Stimulated activated CD8-positive, alpha-beta memory T cell treated with anti-CD3 and anti-CD28 coated beads, Interleukin-7, amount 100 ng/mL, for 24 hours (primary cell): ENCODE results near the gene TMEM127.
"Not testable (repeated sequence)": the region's sequence is repeated elsewhere in the genome, so short reads cannot be mapped to it uniquely, and the experiment has no call there.

Source experiments
- DNase-seq: peaks from one replicate; pipeline ENCODE4 v3.0.0-alpha.2; 2020; ENCODE audit warnings: low read depth

TMEM127 gene

GRCh38 chr2:96264086-96264485 lies 1.7 kb downstream of the TMEM127 start:
- no peak for DNase-seq

DNA sequence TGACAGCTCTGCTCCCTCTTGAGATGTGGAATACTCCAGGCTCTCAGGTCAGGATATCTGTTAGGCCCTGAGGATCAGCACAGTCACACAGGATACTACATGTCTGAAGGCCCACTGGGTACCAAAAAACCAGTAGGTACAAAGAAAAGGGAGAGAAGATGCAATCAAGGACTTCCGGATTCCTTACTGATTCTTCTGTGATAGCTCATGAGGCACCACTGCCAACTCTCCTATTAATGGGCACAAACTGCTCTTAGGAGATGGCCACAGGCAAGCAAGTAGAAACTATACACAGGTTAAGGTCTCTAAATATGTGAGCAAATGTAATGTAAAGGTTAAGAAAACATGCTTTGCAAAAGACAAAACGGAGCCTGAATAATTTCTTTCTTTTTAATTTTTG lies 3.5 kb downstream of the TMEM127 start:
- DNase-seq, result no peak

GRCh38 chr2:96261328-96262003 lies 4.3 kb downstream of the TMEM127 start:
- DNase-seq, result no peak

- no peak for DNase-seq
Observed at GRCh38 chr2:96260387-96261260, 5.2 kb downstream of the TMEM127 start.

DNA sequence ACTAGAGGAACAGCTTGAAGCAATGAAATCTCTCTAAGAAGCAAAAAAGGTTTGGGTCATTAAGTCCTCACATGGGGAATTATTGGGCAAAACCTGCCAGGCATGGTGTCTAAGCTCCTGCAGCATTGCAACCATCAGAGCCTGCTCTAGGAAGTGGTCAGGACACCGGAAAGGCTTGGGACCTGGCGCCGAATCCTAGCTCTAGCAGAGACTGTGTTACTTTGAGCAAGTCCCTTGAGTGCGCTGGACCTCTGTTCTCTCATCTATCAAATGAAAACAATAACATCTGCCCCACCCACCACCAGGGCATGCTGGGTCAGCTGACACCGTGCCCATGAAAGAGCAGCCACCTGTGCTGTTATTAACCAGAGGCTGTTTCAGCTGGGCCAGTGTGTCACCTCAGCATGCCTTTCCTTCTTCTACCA lies 6.3 kb downstream of the TMEM127 start:
- DNase-seq, result no peak

DNA sequence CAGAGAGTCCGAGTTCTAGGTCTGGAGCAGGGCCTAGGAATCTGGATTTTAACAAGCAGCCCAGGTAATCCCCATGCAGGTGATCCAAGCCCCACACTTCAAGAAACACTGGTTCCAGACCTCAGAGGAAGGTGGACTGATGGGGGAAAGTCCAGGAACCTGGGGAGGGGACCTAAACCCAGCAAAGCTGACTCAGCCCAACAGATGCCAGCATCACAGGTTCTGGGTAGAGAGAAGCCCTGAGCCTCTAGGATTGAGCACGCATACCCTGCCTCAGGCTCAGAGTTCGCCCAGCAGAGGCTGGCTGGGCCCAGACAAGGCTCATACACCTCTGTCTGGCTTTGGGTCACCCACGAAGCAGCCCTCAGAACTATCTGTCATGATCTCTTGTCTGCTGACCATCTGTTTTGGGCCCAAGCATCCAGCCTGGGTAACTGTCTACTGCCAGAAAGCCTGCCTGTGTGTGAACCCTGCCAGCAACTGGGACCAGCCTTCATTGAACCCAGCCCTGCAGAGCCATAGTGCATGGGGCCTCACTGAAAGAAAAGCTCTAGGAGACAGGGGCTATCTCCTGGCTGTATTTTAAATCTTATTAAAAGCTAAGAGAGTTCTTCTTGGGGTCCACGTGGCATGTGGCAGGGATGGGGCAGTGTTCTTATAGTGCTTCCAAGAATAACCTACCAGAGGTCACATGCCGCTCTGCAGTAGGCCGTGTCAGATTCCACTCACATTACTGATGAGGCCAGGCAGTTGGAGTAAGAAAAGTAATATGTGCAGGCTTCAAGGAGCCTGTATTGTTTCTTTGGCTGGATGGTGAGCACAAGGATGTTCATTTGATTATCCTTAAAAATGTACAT lies 7.4 kb downstream of the TMEM127 start:
- no peak for DNase-seq

DNA sequence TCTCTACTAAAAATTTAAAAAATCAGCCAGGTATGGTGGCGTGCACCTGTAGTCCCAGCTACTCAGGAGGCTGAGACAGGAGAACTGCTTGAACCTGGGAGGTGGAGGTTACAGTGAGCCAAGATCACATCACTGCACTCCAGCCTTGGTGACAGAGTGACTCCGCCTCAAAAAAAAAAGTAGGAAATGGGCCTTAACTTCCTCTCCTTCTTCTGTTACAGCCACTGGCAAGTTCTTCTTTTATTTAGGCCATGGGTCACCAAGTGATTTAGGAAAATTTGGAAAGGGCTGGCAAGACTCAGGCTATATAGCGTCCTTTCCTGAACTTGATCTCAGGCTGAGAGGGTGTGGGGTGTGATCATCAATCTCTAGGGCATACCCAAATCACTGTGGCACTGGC lies 8.1 kb downstream of the TMEM127 start:
- not testable (repeated sequence) for DNase-seq

DNA sequence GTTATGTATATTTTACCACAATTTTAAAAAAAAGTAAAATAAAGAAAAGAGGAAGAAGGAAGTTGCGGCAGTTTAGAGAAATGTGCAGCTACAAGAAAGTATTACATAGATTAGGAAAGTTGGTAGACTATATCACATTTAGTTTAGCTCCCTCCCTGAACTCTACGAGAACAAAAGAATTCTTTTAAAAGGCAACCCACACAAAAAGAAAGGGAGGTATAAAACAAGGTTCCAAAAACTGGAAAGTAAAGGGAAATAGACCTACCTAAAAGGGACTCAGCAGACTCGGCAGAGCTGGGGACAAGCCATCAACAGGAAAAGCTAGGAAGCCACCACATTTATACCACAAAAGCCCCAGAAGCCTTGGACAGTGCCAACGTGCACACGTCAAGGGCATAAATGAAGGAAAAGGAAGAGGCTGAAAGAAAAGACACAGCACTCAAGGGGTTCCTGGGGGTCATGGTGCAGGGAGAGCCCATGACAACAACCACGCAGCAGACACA lies 9.1 kb downstream of the TMEM127 start:
- no peak for DNase-seq

GRCh38 chr2:96254571-96254970 lies 11.2 kb downstream of the TMEM127 start:
- no peak for DNase-seq

- no peak for DNase-seq
Observed at GRCh38 chr2:96253006-96253405, 12.8 kb downstream of the TMEM127 start.

- DNase-seq, result no peak
Observed at GRCh38 chr2:96252526-96252925, 13.3 kb downstream of the TMEM127 start.

DNA sequence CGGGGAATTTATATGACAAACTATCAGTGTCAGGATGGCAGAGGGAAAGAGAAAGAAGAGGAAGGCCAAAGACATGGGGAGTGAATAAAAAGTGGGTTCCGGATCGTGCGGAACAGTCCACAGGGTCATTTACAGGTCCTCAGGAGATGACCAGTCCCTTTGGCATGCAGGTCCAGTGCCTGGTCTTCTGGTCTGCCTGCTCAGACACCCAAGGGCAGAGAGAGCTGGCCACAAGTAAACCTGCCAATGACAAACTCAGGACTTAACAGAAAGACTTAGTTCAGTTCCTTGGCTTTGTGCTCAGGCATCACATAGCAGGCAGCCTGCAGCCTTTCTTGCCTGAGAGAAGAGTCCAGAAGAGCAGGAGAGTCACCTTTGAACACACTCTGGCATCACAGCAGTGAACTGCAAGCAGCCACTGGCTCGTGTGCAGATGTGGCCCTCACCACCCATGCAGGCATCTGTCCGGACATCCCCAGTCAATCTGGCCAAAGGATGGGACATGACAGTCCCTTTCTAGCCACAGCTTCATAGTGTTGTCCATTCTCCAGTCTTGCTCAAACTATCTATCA lies 14.0 kb downstream of the TMEM127 start:
- no peak for DNase-seq

GRCh38 chr2:96250188-96250587 lies 15.6 kb downstream of the TMEM127 start:
- no peak for DNase-seq

GRCh38 chr2:96249654-96250053 lies 16.1 kb downstream of the TMEM127 start:
- DNase-seq, result no peak

DNA sequence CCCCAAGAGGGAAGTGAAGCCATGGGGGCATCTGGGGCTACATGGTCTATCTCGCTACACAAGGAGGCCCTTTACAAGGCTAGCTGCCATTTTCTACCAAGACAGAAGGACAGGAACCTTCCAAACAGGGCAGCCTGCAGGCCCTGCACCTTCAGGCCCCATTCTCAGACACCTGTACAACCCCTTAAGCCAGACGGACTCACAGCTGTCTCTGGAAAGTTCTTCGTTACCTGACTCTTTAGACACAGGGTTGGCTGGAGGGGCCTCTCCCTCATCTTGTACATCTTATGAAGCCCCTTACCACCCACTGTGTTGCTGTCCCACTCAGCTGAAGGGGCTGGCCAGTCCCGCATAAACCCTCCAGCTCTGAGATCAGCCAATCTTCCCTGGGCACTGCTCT lies 17.2 kb downstream of the TMEM127 start:
- DNase-seq, result no peak

DNA sequence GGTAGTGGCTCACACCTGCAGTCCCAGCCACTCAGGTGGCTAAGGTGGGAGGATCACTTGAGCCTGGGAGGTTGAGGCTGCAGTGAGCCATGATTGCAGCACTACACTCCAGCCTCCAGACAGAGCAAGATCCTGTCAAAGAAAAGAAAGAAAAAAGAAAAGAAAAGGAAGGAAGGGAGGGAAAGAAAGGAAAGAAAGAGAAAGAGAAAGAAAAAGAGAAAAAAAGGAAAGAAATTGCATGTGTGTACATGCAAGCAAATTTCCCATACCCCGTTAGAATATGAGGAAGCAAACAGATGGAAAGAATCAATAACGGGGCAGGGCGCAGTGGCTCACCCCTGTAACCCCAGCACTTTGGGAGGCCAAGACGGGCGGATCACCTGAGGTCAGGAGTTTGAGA lies 17.9 kb downstream of the TMEM127 start:
- DNase-seq, result no peak

- no peak for DNase-seq
Observed at GRCh38 chr2:96247009-96247408, 18.8 kb downstream of the TMEM127 start.

- DNase-seq, result no peak
Observed at GRCh38 chr2:96245609-96246390, 20.0 kb downstream of the TMEM127 start.

DNA sequence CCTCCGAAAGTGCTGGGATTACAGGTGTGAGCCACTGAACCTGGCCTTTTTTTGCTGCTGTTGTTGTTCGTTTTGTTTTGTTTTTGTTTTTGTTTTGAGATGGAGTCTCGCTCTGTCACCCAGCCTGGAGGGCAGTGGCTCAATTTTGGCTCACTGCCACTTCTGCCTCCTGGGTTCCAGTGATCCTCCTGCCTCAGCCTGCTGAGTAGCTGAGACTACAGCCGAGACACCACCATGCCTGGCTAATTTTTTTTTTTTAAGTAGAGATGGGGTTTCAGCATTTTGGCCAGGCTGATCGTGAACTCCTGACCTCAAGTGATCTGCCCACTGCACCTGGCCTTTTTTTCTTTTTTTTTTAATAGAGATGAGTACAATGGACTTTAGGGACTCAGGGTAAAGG lies 22.0 kb downstream of the TMEM127 start:
- no peak for DNase-seq

DNA sequence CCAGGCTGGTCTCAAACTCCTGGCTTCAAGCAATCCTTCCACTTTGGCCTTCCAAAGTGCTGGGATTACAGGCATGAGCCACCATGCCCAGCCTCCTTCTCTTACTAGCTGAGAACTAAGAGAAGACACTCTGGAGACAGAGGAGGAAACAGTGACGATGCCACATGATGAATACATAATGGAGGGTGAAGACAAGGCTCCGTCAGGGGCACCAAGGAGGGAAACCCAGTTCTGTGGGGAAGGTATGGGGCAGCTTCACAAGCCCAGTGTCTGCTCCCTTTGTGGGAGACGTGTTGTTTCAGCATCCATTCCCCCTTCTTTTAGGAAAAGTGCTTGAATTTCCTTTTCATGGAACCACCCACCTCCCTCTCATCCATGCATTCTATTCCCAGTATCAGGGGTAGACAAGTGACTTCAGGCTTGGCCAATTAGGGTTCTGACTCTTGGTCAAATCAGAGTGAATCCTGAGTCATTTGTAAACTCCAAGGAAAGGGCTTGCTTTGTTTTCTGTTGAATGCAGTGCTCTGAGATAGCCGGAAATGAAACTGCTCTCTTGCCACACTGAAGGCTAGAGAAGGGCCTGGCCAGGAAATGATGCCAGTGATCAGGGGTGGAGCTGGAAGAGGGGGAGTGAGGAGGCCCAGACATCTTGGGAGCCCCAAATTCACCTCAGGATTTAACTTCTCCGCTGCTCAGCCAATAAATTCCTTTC lies 23.7 kb downstream of the TMEM127 start:
- DNase-seq, result no peak

- no peak for DNase-seq
Observed at GRCh38 chr2:96241227-96241626, 24.6 kb downstream of the TMEM127 start.
